Measurements from ENCODE around the gene ACSS1.

GRCh38 chr20:25100914-25101313 is 43.0 kb upstream of the ACSS1 start:
- TF ChIP-seq CTCF (IDR thresholded peaks at IDR 0.05) (no peak), POLR2A (IDR thresholded peaks at IDR 0.05) (no peak)

All from body of pancreas (tissue), 4 donors.